Keratinocyte (primary cell): ENCODE measurements around the gene UBA6. TPM values are rescaled to one million over a fixed set of nuclear protein-coding genes. Genes with fewer than 3 reads are reported as not detected.

Experiments
- DNase-seq: peaks from one replicate; pipeline ENCODE4 v3.0.0-alpha.2; 2011; ENCODE audit warnings: low read depth, missing footprints, low spot score
- FAIRE-seq: peaks from 2 replicates; lab custom pipeline; 2011; peaks lifted over from hg19 to GRCh38; lab: Jason Lieb, UNC
- H2AFZ ChIP-seq: 2 replicates; pipeline ENCODE4 v1.6.0; 2012; ENCODE audit warnings: low read length, control low read depth, inconsistent platforms; ENCODE audit not compliant: control insufficient read depth
- H3K27ac ChIP-seq: 2 replicates; pipeline ENCODE4 v1.5.1; 2011; ENCODE audit warnings: low read length; ENCODE audit not compliant: control insufficient read depth, insufficient read depth
- H3K27me3 ChIP-seq: 3 replicates; pipeline ENCODE4 v1.6.0; 2011; ENCODE audit warnings: low read length; ENCODE audit not compliant: control insufficient read depth, insufficient read depth; ENCODE audit errors: extremely low read depth
- H3K36me3 ChIP-seq, 2 experiments: 2 replicates in 1 of 2; 3 replicates in 1 of 2; pipeline ENCODE4 v1.5.1; 2011; ENCODE audit warnings: low read length in 2 of 2, mild to moderate bottlenecking in 1 of 2; ENCODE audit not compliant: control insufficient read depth in 2 of 2, insufficient read depth in 2 of 2; ENCODE audit errors: extremely low read depth in 1 of 2
- H3K4me1 ChIP-seq: 3 replicates; pipeline ENCODE4 v1.5.1; 2011; ENCODE audit warnings: low read length; ENCODE audit not compliant: control insufficient read depth, insufficient read depth; ENCODE audit errors: extremely low read depth
- H3K4me2 ChIP-seq: 3 replicates; pipeline ENCODE4 v1.6.0; 2011; ENCODE audit warnings: low read depth, low read length; ENCODE audit not compliant: control insufficient read depth, insufficient read depth; ENCODE audit errors: extremely low read depth
- H3K4me3 ChIP-seq, 3 experiments: fragments of 200-600 bp in 1 of 3; sonication (generic) in 1 of 3; 2 replicates in 2 of 3; 3 replicates in 1 of 3; pipeline ENCODE4 v1.5.1; 2011 to 2016; ENCODE audit warnings: low read length in 3 of 3, mild to moderate bottlenecking in 3 of 3, control low read depth in 2 of 3, inconsistent platforms in 1 of 3, low read depth in 1 of 3, mixed read lengths in 1 of 3, mixed run types in 1 of 3, moderate library complexity in 1 of 3; ENCODE audit not compliant: control insufficient read depth in 2 of 3, insufficient read depth in 2 of 3; ENCODE audit errors: extremely low read depth in 1 of 3
- H3K79me2 ChIP-seq: 2 replicates; pipeline ENCODE4 v1.6.0; 2012; ENCODE audit warnings: low read length; ENCODE audit not compliant: control insufficient read depth, insufficient read depth
- H3K9ac ChIP-seq: 3 replicates; pipeline ENCODE4 v1.6.0; 2011; ENCODE audit warnings: low read length; ENCODE audit not compliant: control insufficient read depth, insufficient read depth; ENCODE audit errors: extremely low read depth
- H3K9me1 ChIP-seq: 3 replicates; pipeline ENCODE4 v1.6.0; 2011; ENCODE audit warnings: low read length; ENCODE audit not compliant: control insufficient read depth, insufficient read depth; ENCODE audit errors: extremely low read depth
- H3K9me3 ChIP-seq: 2 replicates; pipeline ENCODE4 v1.5.1; 2012; ENCODE audit warnings: low read depth, low read length; ENCODE audit not compliant: control insufficient read depth
- H4K20me1 ChIP-seq: 3 replicates; pipeline ENCODE4 v1.6.0; 2011; ENCODE audit warnings: low read length; ENCODE audit not compliant: control insufficient read depth, insufficient read depth; ENCODE audit errors: extremely low read depth
- CTCF ChIP-seq, 3 experiments: IDR thresholded peaks in 1 of 3; conservative IDR thresholded peaks in 1 of 3; optimal IDR thresholded peaks in 1 of 3; 2 replicates in 2 of 3; 3 replicates in 1 of 3; pipeline versions ENCODE3 to v1.5.1; 2011; ENCODE audit warnings: low read length in 3 of 3, mild to moderate bottlenecking in 3 of 3, moderate library complexity in 2 of 3, control low read depth in 1 of 3, inconsistent platforms in 1 of 3; ENCODE audit not compliant: insufficient read depth in 2 of 3; ENCODE audit errors: extremely low read depth in 1 of 3
- EZH2 ChIP-seq: IDR thresholded peaks from one replicate; pipeline ENCODE4 v1.6.1; 2012; ENCODE audit warnings: inconsistent platforms, mild to moderate bottlenecking, low read length, moderate library complexity
- dilution Hi-C: fragments of 300-500 bp; cut with MboI; formaldehyde crosslinking; loops from one replicate; pipeline ENCODE4 v1.7.0; 2020; ENCODE audit warnings: low sequenced_read_pairs; ENCODE audit not compliant: extremely low pct_ligation_motif_present
- polyA plus RNA-seq, 5 experiments: library from polyadenylated mRNA; depleted of rRNA in 3 of 5; stranded (reverse) in 3 of 5; stranded (forward) in 1 of 5; unstranded in 1 of 5; fragments of >200 nt; gene quantifications; 1 replicate in 1 of 5; 2 replicates in 3 of 5; 3 replicates in 1 of 5; pipeline versions ENCODE4 v1.2.1 to v1.2.3, GENCODE V29; 2011 to 2012; ENCODE audit warnings: missing spikeins in 2 of 5, low read depth in 1 of 5, low replicate concordance in 1 of 5

The UBA6 gene
- polyA plus RNA-seq, 1 donor (not counting 4 experiments of a cell fraction or from before 2014, with no cell fraction given) = 221 TPM

GRCh38 chr4:67576059-67576466 is 124.9 kb downstream of the UBA6 start:
- Histone ChIP-seq H3K27me3 (no peaks in the 10 kb centered on the region), H3K9ac (no peak overlapping the region), H4K20me1 (no peaks in the 10 kb centered on the region), H3K9me3 (no peaks in the 10 kb centered on the region), H3K4me3 (no peak overlapping the region), H3K4me1 (no peaks in the 10 kb centered on the region), H3K36me3 (no peaks in the 10 kb centered on the region), H3K27ac (no peak overlapping the region), H3K4me2 (no peak overlapping the region), H3K9me1 (no peaks in the 10 kb centered on the region), H2AFZ (no peak overlapping the region), H3K79me2 (no peaks in the 10 kb centered on the region)
- FAIRE-seq (no peak), DNase-seq (no peak)
- TF ChIP-seq CTCF (optimal IDR thresholded peaks at IDR 0.05 in 1 of 3, IDR thresholded peaks at IDR 0.05 in 1 of 3, conservative IDR thresholded peaks at IDR 0.05 in 1 of 3; ENCODE audit: extremely low read depth in 1 of 3, insufficient read depth in 2 of 3, low read length in 3 of 3) = no peak
- TF ChIP-seq EZH2 = no peak
- dilution Hi-C loops = no loop called here

- TF ChIP-seq EZH2 = no peak
- no peak for TF ChIP-seq CTCF (optimal IDR thresholded peaks at IDR 0.05 in 1 of 3, IDR thresholded peaks at IDR 0.05 in 1 of 3, conservative IDR thresholded peaks at IDR 0.05 in 1 of 3; ENCODE audit: extremely low read depth in 1 of 3, insufficient read depth in 2 of 3, low read length in 3 of 3)
- FAIRE-seq (no peak), DNase-seq (no peak)
- H3K79me2 ChIP-seq = no peaks in the 10 kb centered on the region
- H2AFZ ChIP-seq = no peak overlapping the region
- H3K4me2 ChIP-seq = no peak overlapping the region
- dilution Hi-C loops = no loop called here
- no peaks in the 10 kb centered on the region for H3K36me3 ChIP-seq
- no peaks in the 10 kb centered on the region for H3K9me3 ChIP-seq
- H3K27ac ChIP-seq = no peak overlapping the region
- no peaks in the 10 kb centered on the region for H3K4me1 ChIP-seq
- H3K4me3 ChIP-seq = no peak overlapping the region
- H4K20me1 ChIP-seq = no peaks in the 10 kb centered on the region
- no peaks in the 10 kb centered on the region for H3K9me1 ChIP-seq
- no peak overlapping the region for H3K9ac ChIP-seq
- no peaks in the 10 kb centered on the region for H3K27me3 ChIP-seq
These were observed 125.5 kb downstream of the UBA6 start for GRCh38 chr4:67575232-67576058.
